Parathyroid adenoma (tissue), 2 donors: ENCODE results near the gene CYP2D6.

Experiments
- H2AFZ ChIP-seq: fragments of 300-600 bp; sonication (generic); one replicate; pipeline ENCODE4 v1.7.0; 2017; ENCODE audit warnings: antibody characterized with exemption, mild to moderate bottlenecking
- H3K27ac ChIP-seq: fragments of 300-600 bp; sonication (generic); one replicate; pipeline ENCODE4 v1.7.0; 2017
- H3K27me3 ChIP-seq: fragments of 300-600 bp; sonication (generic); one replicate; pipeline ENCODE4 v1.7.0; 2017; ENCODE audit warnings: low read length; ENCODE audit not compliant: control insufficient read depth, insufficient read depth
- H3K36me3 ChIP-seq: fragments of 300-600 bp; sonication (generic); one replicate; pipeline ENCODE4 v1.7.0; 2017; ENCODE audit warnings: low read length; ENCODE audit not compliant: control insufficient read depth, insufficient read depth
- H3K4me1 ChIP-seq: fragments of 300-600 bp; sonication (generic); one replicate; pipeline ENCODE4 v1.7.0; 2017; ENCODE audit warnings: control low read depth
- H3K4me2 ChIP-seq: fragments of 300-600 bp; sonication (generic); one replicate; pipeline ENCODE4 v1.7.0; 2017; ENCODE audit warnings: low read length
- H3K4me3 ChIP-seq: fragments of 300-600 bp; sonication (generic); one replicate; pipeline ENCODE4 v1.7.0; 2017; ENCODE audit warnings: low read depth, low read length
- H3K79me2 ChIP-seq: fragments of 300-600 bp; sonication (generic); one replicate; pipeline ENCODE4 v1.7.0; 2017; ENCODE audit warnings: control low read depth
- H3K9ac ChIP-seq: fragments of 300-600 bp; sonication (generic); one replicate; pipeline ENCODE4 v1.7.0; 2017; ENCODE audit warnings: mild to moderate bottlenecking
- H3K9me3 ChIP-seq: fragments of 300-600 bp; sonication (generic); one replicate; pipeline ENCODE4 v1.7.0; 2017; ENCODE audit warnings: low read length; ENCODE audit not compliant: control insufficient read depth
- TF ChIP-seq, protein P1 (sequence below): fragments of 300-600 bp; sonication (generic); IDR thresholded peaks from one replicate; pipeline ENCODE4 v1.7.0; 2017; ENCODE audit warnings: antibody characterized with exemption, mild to moderate bottlenecking
- donor health status: primary hyperparathyroidism.

Gene CYP2D6

DNA sequence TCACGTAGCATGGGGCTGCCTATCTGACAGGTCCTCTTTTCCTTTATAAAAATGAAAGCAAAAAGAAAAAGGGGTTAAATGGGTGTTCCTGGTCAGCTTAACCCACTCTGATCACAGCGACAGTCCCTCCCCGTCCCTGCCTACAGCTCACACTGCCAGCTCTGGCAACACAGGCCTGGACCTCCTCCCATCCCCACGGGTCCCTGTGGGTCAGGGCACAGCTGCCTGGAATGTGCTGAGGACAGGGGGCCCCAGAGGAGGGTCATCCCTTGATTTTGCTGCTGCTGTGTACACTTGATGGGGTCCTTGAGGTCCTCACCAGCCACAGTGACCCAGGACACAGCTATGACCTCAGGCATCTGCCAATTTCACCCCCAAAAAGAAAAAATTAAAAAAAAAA lies 29.6 kb upstream of the CYP2D6 start:
- no peaks in the 10 kb centered on the region for H3K9me3 ChIP-seq
- no peak overlapping the region for H3K9ac ChIP-seq
- H3K36me3 ChIP-seq = no peaks in the 10 kb centered on the region
- no peaks in the 10 kb centered on the region for H3K79me2 ChIP-seq
- no peaks in the 10 kb centered on the region for H3K27me3 ChIP-seq
- no peak overlapping the region for H3K4me2 ChIP-seq
- no peaks in the 10 kb centered on the region for H3K4me1 ChIP-seq
- TF ChIP-seq, protein P1, sequence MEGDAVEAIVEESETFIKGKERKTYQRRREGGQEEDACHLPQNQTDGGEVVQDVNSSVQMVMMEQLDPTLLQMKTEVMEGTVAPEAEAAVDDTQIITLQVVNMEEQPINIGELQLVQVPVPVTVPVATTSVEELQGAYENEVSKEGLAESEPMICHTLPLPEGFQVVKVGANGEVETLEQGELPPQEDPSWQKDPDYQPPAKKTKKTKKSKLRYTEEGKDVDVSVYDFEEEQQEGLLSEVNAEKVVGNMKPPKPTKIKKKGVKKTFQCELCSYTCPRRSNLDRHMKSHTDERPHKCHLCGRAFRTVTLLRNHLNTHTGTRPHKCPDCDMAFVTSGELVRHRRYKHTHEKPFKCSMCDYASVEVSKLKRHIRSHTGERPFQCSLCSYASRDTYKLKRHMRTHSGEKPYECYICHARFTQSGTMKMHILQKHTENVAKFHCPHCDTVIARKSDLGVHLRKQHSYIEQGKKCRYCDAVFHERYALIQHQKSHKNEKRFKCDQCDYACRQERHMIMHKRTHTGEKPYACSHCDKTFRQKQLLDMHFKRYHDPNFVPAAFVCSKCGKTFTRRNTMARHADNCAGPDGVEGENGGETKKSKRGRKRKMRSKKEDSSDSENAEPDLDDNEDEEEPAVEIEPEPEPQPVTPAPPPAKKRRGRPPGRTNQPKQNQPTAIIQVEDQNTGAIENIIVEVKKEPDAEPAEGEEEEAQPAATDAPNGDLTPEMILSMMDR = no peak
- H2AFZ ChIP-seq = no peak overlapping the region
- no peak overlapping the region for H3K27ac ChIP-seq
- no peak overlapping the region for H3K4me3 ChIP-seq

DNA sequence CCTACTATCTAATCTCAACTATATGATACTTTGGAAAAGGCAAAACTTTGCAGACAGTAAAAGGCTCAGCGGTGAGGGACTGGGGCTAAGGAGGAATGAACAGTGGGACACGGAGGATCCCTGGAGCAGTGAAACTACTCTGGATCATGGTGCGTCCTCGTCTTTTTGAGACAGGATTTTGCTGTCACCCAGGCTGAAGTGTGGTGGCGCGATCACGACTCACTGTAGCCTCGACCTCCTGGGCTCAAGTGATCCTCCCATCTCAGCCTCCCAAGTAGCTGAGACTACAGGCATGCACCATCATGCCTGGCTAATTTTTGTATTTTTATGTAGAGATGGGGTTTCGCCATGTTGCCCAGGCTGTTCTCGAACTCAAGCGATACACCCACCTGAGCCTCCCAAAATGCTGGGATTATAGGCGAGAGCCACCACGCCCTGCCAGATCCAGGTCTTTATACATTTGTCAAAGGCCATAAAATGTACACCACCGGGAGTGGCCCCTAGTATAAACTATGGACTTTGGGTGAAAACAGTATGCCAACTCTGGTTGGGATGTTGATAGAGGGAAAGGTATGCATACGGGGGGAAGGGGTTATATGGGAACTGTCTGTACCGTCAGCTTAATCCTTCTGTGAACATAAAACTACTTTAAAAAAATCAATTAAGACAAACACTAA lies 28.0 kb upstream of the CYP2D6 start:
- Histone ChIP-seq H3K4me1 (no peaks in the 10 kb centered on the region), H3K9ac (no peak overlapping the region), H3K79me2 (no peaks in the 10 kb centered on the region), H3K27ac (no peak overlapping the region), H3K27me3 (no peaks in the 10 kb centered on the region), H2AFZ (no peak overlapping the region), H3K4me2 (no peak overlapping the region), H3K9me3 (no peaks in the 10 kb centered on the region), H3K36me3 (no peaks in the 10 kb centered on the region), H3K4me3 (no peak overlapping the region)
- TF ChIP-seq, protein P1 = no peak

DNA sequence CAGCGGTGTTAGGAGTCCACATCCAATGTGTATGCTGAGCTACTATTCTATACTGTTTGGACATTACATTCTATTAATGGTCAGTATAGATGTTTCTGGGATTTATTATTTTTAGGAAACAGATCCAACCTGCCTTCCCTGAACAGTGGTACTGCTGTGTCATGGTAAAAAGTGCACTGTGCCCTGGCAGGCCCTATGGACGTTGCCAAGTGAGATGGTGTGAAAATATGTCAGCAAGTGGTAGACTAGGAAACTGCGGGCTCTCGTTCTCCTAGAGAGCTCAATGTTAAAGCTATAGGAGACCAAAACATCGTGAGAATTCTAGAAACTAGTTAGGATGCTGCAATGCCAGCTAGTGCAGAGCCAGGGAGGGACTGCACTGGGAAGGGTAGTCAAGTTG lies 26.0 kb upstream of the CYP2D6 start:
- no peak overlapping the region for H3K9ac ChIP-seq
- H3K4me1 ChIP-seq = no peaks in the 10 kb centered on the region
- no peak overlapping the region for H3K4me3 ChIP-seq
- H3K79me2 ChIP-seq = no peaks in the 10 kb centered on the region
- no peak overlapping the region for H3K4me2 ChIP-seq
- H3K27ac ChIP-seq = no peak overlapping the region
- no peaks in the 10 kb centered on the region for H3K9me3 ChIP-seq
- H3K27me3 ChIP-seq = no peaks in the 10 kb centered on the region
- H3K36me3 ChIP-seq = no peaks in the 10 kb centered on the region
- TF ChIP-seq, protein P1 = no peak
- H2AFZ ChIP-seq = no peak overlapping the region

DNA sequence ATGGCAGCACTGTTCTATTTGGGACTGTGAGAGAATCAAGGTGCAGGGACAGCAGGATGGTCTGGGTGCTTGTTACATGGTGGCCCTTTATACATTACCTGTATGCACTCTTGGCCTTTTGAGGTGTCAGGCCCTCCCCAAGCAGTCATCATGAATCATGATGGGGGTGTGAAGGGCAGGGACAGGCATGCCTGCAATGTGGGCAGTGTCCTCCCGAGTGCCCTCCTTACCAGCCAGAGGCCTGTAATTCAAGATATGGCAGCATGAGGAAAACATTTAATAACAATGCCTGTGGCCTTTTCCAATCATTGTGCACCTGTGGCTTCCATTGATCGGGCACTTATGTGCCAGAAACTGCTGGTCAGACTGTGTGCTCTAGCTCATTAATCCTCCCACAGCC lies 25.5 kb upstream of the CYP2D6 start:
- Histone ChIP-seq H3K79me2 (no peaks in the 10 kb centered on the region), H3K27me3 (no peaks in the 10 kb centered on the region), H2AFZ (no peak overlapping the region), H3K4me2 (no peak overlapping the region), H3K9me3 (no peaks in the 10 kb centered on the region), H3K4me1 (no peaks in the 10 kb centered on the region), H3K27ac (no peak overlapping the region), H3K4me3 (no peak overlapping the region), H3K36me3 (no peaks in the 10 kb centered on the region), H3K9ac (no peak overlapping the region)
- TF ChIP-seq, protein P1 = no peak

DNA sequence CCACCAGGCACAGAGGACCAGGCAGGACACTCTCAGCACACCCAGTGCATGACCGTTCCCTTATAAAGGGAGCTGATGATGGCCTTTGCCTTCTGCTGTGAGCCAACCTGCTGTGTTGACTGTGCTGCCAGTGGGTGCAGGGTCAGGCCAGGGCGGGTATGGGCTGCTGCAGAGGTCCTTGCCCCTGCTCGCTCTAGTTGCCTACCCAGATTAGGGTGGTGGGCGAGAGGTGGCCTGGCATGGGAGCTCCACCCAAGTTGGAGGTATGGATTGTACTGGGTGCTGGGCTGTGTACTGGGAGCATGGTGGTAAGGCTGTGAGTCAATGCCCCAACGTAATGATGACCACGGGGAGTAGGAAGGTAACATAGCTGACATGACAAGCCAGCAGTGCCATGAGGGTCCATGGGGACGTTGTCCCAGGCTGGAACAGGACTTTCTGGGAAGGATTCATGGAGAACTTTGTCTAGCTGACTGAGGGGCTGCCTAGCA lies 24.5 kb upstream of the CYP2D6 start:
- H3K36me3 ChIP-seq = no peaks in the 10 kb centered on the region

More for the DNA sequence above, 24.5 kb upstream of the CYP2D6 start:
- no peak overlapping the region for H3K27ac ChIP-seq
- TF ChIP-seq, protein P1 = no peak
- no peaks in the 10 kb centered on the region for H3K4me1 ChIP-seq
- no peaks in the 10 kb centered on the region for H3K79me2 ChIP-seq
- no peak overlapping the region for H2AFZ ChIP-seq
- H3K27me3 ChIP-seq = no peaks in the 10 kb centered on the region
- no peak overlapping the region for H3K4me2 ChIP-seq
- H3K9ac ChIP-seq = no peak overlapping the region
- H3K4me3 ChIP-seq = no peak overlapping the region
- no peaks in the 10 kb centered on the region for H3K9me3 ChIP-seq
